WI38 (cell line): ENCODE data around the gene UBE3C.

ENCODE experiments used
- H3K4me3 ChIP-seq: 2 replicates; pipeline ENCODE4 v1.5.1; 2011; ENCODE audit warnings: low read depth, mild to moderate bottlenecking, control low read depth, low read length
- CTCF ChIP-seq: IDR thresholded peaks from 2 replicates; pipeline ENCODE4 v1.5.1; 2012; ENCODE audit warnings: low read depth, mild to moderate bottlenecking, control low read depth, low read length

UBE3C gene

GRCh38 chr7:157220916-157221569 lies 82.3 kb downstream of the UBE3C start:
- no peak overlapping the region for H3K4me3 ChIP-seq
- no peak for TF ChIP-seq CTCF

- H3K4me3 ChIP-seq, result no peak overlapping the region
- TF ChIP-seq CTCF, result no peak
Observed at GRCh38 chr7:157222687-157223086, 84.0 kb downstream of the UBE3C start.

- no peak for TF ChIP-seq CTCF
- no peak overlapping the region for H3K4me3 ChIP-seq
Observed at GRCh38 chr7:157224627-157225026, 85.9 kb downstream of the UBE3C start.

GRCh38 chr7:157228864-157229422 lies 90.2 kb downstream of the UBE3C start:
- 0 out of 2 replicates have a peak, but pooled peaks have one; percentile 21 for TF ChIP-seq CTCF

GRCh38 chr7:157233677-157234076 lies 95.0 kb downstream of the UBE3C start:
- TF ChIP-seq CTCF, result no peak
- no peak overlapping the region for H3K4me3 ChIP-seq

More at GRCh38 chr7:157228864-157229422, 90.2 kb downstream of the UBE3C start:
- H3K4me3 ChIP-seq, result no peak overlapping the region

- H3K4me3 ChIP-seq, result no peak overlapping the region
- no peak for TF ChIP-seq CTCF
Observed at GRCh38 chr7:157234271-157234670, 95.5 kb downstream of the UBE3C start.
